Gastroesophageal sphincter (tissue), 3 donors: ENCODE measurements around the gene IL11RA.

Experiments
- EP300 ChIP-seq: sonication (generic); formaldehyde crosslinking; IDR thresholded peaks from one replicate; pipeline ENCODE4 v1.6.1; 2017; ENCODE audit warnings: antibody characterized with exemption, mild to moderate bottlenecking
- POLR2A ChIP-seq, 2 donors: fragments of 450-650 bp; IDR thresholded peaks; one replicate each; pipeline ENCODE4 v1.6.1; 2017; ENCODE audit warnings: antibody characterized with exemption in 2 of 2, mild to moderate bottlenecking in 2 of 2, moderate library complexity in 1 of 2
- POLR2AphosphoS5 ChIP-seq: sonication (generic); formaldehyde crosslinking; IDR thresholded peaks from one replicate; pipeline ENCODE4 v1.6.1; 2017; ENCODE audit warnings: antibody characterized with exemption
- TF ChIP-seq, protein P1 (sequence below), 4 experiments: fragments of 200-600 bp in 2 of 4; fragments of 450-650 bp in 2 of 4; sonication (generic) in 1 of 4; IDR thresholded peaks; one replicate each; pipeline ENCODE4 v1.5.1; 2017 to 2019; ENCODE audit warnings: antibody characterized with exemption in 4 of 4, mild to moderate bottlenecking in 2 of 4, moderate library complexity in 2 of 4

DNA sequence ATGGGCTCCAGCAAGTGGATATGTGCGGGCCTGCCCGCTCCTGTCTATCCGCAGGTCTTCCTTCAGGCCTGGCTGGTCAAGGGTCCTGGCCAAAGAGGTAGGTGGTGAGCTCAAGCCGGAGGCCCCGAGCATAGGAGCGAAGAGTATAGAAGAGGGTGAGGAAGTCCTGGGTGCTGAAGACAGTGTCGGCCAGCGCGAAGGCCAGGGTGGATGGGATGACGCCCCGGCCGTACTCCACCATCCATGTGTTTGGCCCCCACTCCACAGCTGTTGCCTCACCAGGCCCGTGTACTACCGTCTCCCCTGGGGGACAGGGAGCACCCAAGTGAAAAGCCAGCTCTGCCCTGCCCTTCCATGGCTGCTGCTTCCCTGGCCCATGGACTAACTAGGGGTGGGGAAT lies 16.4 kb upstream of the IL11RA start:
- TF ChIP-seq, protein P1, sequence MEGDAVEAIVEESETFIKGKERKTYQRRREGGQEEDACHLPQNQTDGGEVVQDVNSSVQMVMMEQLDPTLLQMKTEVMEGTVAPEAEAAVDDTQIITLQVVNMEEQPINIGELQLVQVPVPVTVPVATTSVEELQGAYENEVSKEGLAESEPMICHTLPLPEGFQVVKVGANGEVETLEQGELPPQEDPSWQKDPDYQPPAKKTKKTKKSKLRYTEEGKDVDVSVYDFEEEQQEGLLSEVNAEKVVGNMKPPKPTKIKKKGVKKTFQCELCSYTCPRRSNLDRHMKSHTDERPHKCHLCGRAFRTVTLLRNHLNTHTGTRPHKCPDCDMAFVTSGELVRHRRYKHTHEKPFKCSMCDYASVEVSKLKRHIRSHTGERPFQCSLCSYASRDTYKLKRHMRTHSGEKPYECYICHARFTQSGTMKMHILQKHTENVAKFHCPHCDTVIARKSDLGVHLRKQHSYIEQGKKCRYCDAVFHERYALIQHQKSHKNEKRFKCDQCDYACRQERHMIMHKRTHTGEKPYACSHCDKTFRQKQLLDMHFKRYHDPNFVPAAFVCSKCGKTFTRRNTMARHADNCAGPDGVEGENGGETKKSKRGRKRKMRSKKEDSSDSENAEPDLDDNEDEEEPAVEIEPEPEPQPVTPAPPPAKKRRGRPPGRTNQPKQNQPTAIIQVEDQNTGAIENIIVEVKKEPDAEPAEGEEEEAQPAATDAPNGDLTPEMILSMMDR (IDR thresholded peaks at IDR 0.05): no peak
- TF ChIP-seq EP300 (no peak), POLR2AphosphoS5 (no peak), POLR2A (IDR thresholded peaks at IDR 0.05) (no peak)
